Erythroblast (primary cell): Measurements from ENCODE around the gene SLC16A8.

Experiments
- GATA1 ChIP-seq: IDR thresholded peaks from 2 replicates; pipeline ENCODE4 v1.6.1; 2011; ENCODE audit warnings: low read depth, mild to moderate bottlenecking, control low read depth, low read length, moderate library complexity
- POLR2A ChIP-seq: IDR thresholded peaks from 2 replicates; pipeline ENCODE4 v1.6.1; 2011; ENCODE audit warnings: mild to moderate bottlenecking, low read length

- TF ChIP-seq POLR2A (no peak), GATA1 (no peak)
Observed at GRCh38 chr22:38068641-38069371, 15.2 kb downstream of the SLC16A8 start.
